ENCODE results near the gene SPRR2G. TPM values are rescaled to one million over a fixed set of nuclear protein-coding genes. Genes with fewer than 3 reads are reported as not detected.
"Not testable (repeated sequence)": the region's sequence is repeated elsewhere in the genome, so short reads cannot be mapped to it uniquely, and the experiment has no call there.

The SPRR2G gene
- total RNA-seq, 4 donors from 2014 or later = not detected

GRCh38 chr1:153125536-153125935 is 25.2 kb downstream of the SPRR2G start:
- 88 to 89% methylated on average over 1 of the region's 1 CpG for WGBS, 2 donors (ENCODE audit: low coverage in 1 of 2)
- Histone ChIP-seq H3K4me1 (no peaks in the 10 kb centered on the region), H3K27ac (no peak overlapping the region), H3K36me3 (no peaks in the 10 kb centered on the region), H3K4me3 (no peak overlapping the region), H3K9me3 (no peaks in the 10 kb centered on the region), H3K27me3 (no peaks in the 10 kb centered on the region)
- TF ChIP-seq CTCF (IDR thresholded peaks at IDR 0.05) (no peak), POLR2A (IDR thresholded peaks at IDR 0.05) (no peak), EP300 (IDR thresholded peaks at IDR 0.05; ENCODE audit: low read depth) (no peak), POLR2AphosphoS5 (IDR thresholded peaks at IDR 0.05) (no peak)
- in situ Hi-C loops (cut with MboI; ENCODE audit: low pct_ligation_motif_present in 1 of 4, low pct_unique_long_range_greater_than_20kb in 1 of 4, low sequenced_read_pairs in 3 of 4) = no loop called here
- no peak for DNase-seq
- intact Hi-C loops (cut with DNase I; ENCODE audit: low total_unique reads) = no loop called here

GRCh38 chr1:153123793-153124192 is 26.9 kb downstream of the SPRR2G start:
- 75% methylated on average over 8 of the region's 8 CpGs; no CpG with 5 or more reads in 1 of the 2 donors for WGBS, 2 donors (ENCODE audit: low coverage in 1 of 2)
- H3K36me3 ChIP-seq; DNase-seq; H3K27ac ChIP-seq; H3K4me3 ChIP-seq; H3K4me1 ChIP-seq; H3K9me3 ChIP-seq; H3K27me3 ChIP-seq; intact Hi-C loops (cut with DNase I; ENCODE audit: low total_unique reads); in situ Hi-C loops (cut with MboI; ENCODE audit: low pct_ligation_motif_present in 1 of 4, low pct_unique_long_range_greater_than_20kb in 1 of 4, low sequenced_read_pairs in 3 of 4): not testable (repeated sequence)

- intact Hi-C loops (cut with DNase I; ENCODE audit: low total_unique reads) = no loop called here
- in situ Hi-C loops (cut with MboI; ENCODE audit: low pct_ligation_motif_present in 1 of 4, low pct_unique_long_range_greater_than_20kb in 1 of 4, low sequenced_read_pairs in 3 of 4) = no loop called here
- WGBS, 2 donors (ENCODE audit: low coverage in 1 of 2) = 0 to 35% methylated on average over 2 to 3 of the region's 3 CpGs
- Histone ChIP-seq H3K4me1 (no peaks in the 10 kb centered on the region), H3K27me3 (no peaks in the 10 kb centered on the region), H3K9me3 (no peaks in the 10 kb centered on the region), H3K27ac (no peak overlapping the region), H3K36me3 (no peaks in the 10 kb centered on the region), H3K4me3 (no peak overlapping the region)
- TF ChIP-seq CTCF (IDR thresholded peaks at IDR 0.05) (no peak), POLR2AphosphoS5 (IDR thresholded peaks at IDR 0.05) (no peak), POLR2A (IDR thresholded peaks at IDR 0.05) (no peak), EP300 (IDR thresholded peaks at IDR 0.05; ENCODE audit: low read depth) (no peak)
- DNase-seq = no peak
Measured at GRCh38 chr1:153122831-153123421, 27.8 kb downstream of the SPRR2G start.

- Histone ChIP-seq H3K27me3 (no peaks in the 10 kb centered on the region), H3K9me3 (no peaks in the 10 kb centered on the region), H3K4me3 (no peak overlapping the region), H3K4me1 (no peaks in the 10 kb centered on the region), H3K27ac (no peak overlapping the region), H3K36me3 (no peaks in the 10 kb centered on the region)
- TF ChIP-seq POLR2AphosphoS5 (IDR thresholded peaks at IDR 0.05) (no peak), POLR2A (IDR thresholded peaks at IDR 0.05) (no peak), EP300 (IDR thresholded peaks at IDR 0.05; ENCODE audit: low read depth) (no peak), CTCF (IDR thresholded peaks at IDR 0.05) (no peak)
- DNase-seq = no peak
- in situ Hi-C loops (cut with MboI; ENCODE audit: low pct_ligation_motif_present in 1 of 4, low pct_unique_long_range_greater_than_20kb in 1 of 4, low sequenced_read_pairs in 3 of 4) = no loop called here
- intact Hi-C loops (cut with DNase I; ENCODE audit: low total_unique reads) = no loop called here
Measured at GRCh38 chr1:153120945-153121344, 29.7 kb downstream of the SPRR2G start.

GRCh38 chr1:153119491-153119971 is 31.2 kb downstream of the SPRR2G start:
- no peak for TF ChIP-seq CTCF (IDR thresholded peaks at IDR 0.05)
- no peak for TF ChIP-seq POLR2AphosphoS5 (IDR thresholded peaks at IDR 0.05)
- TF ChIP-seq POLR2A (IDR thresholded peaks at IDR 0.05) = no peak
- no peak for TF ChIP-seq EP300 (IDR thresholded peaks at IDR 0.05; ENCODE audit: low read depth)
- no peaks in the 10 kb centered on the region for H3K27me3 ChIP-seq
- no peaks in the 10 kb centered on the region for H3K9me3 ChIP-seq
- no peak overlapping the region for H3K27ac ChIP-seq
- 30% methylated on average over 3 of the region's 3 CpGs; no CpG with 5 or more reads in 1 of the 2 donors for WGBS, 2 donors (ENCODE audit: low coverage in 1 of 2)
- no peak overlapping the region for H3K4me3 ChIP-seq
- in situ Hi-C loops (cut with MboI; ENCODE audit: low pct_ligation_motif_present in 1 of 4, low pct_unique_long_range_greater_than_20kb in 1 of 4, low sequenced_read_pairs in 3 of 4) (no loop called here), intact Hi-C loops (cut with DNase I; ENCODE audit: low total_unique reads) (no loop called here)
- no peaks in the 10 kb centered on the region for H3K36me3 ChIP-seq
- DNase-seq = no peak
- H3K4me1 ChIP-seq = no peaks in the 10 kb centered on the region

GRCh38 chr1:153115264-153115663 is 35.4 kb downstream of the SPRR2G start:
- H3K9me3 ChIP-seq; H3K27ac ChIP-seq; intact Hi-C loops (cut with DNase I; ENCODE audit: low total_unique reads); H3K4me3 ChIP-seq; in situ Hi-C loops (cut with MboI; ENCODE audit: low pct_ligation_motif_present in 1 of 4, low pct_unique_long_range_greater_than_20kb in 1 of 4, low sequenced_read_pairs in 3 of 4); H3K36me3 ChIP-seq; H3K27me3 ChIP-seq; H3K4me1 ChIP-seq; DNase-seq: not testable (repeated sequence)
